Suprapubic skin (tissue), 4 donors: ENCODE measurements around the gene TMEM52. TPM values are rescaled to one million over a fixed set of nuclear protein-coding genes. Genes with fewer than 3 reads are reported as not detected.
A peak's percentile ranks its signal among the peaks of the same experiment; 100 is the strongest.

Experiments used
- DNase-seq, 2 donors: peaks; one replicate each; pipeline ENCODE4 v3.0.0-alpha.2; 2019; ENCODE audit warnings: low spot score in 2 of 2
- H3K27ac ChIP-seq: fragments of 200-600 bp; sonication (generic); one replicate; pipeline ENCODE4 v1.5.1; 2019
- H3K27me3 ChIP-seq: fragments of 200-600 bp; sonication (generic); one replicate; pipeline ENCODE4 v1.5.1; 2019
- H3K36me3 ChIP-seq: fragments of 200-600 bp; sonication (generic); one replicate; pipeline ENCODE4 v1.5.1; 2019
- H3K4me1 ChIP-seq: fragments of 200-600 bp; sonication (generic); one replicate; pipeline ENCODE4 v1.5.1; 2019
- H3K4me3 ChIP-seq: fragments of 200-600 bp; sonication (generic); one replicate; pipeline ENCODE4 v1.5.1; 2019; ENCODE audit warnings: mild to moderate bottlenecking
- H3K9me3 ChIP-seq: fragments of 200-600 bp; sonication (generic); one replicate; pipeline ENCODE4 v1.5.1; 2019
- EP300 ChIP-seq: sonication (generic); formaldehyde crosslinking; IDR thresholded peaks from one replicate; pipeline ENCODE4 v1.6.1; 2017; ENCODE audit warnings: antibody characterized with exemption
- POLR2A ChIP-seq, 2 donors: fragments of 450-650 bp; IDR thresholded peaks; one replicate each; pipeline ENCODE4 v1.6.1; 2017; ENCODE audit warnings: antibody characterized with exemption in 2 of 2, mild to moderate bottlenecking in 2 of 2, moderate library complexity in 2 of 2
- POLR2AphosphoS5 ChIP-seq, 3 donors: sonication (generic); formaldehyde crosslinking; IDR thresholded peaks; one replicate each; pipeline ENCODE4 v1.6.1; 2017; ENCODE audit warnings: antibody characterized with exemption in 3 of 3
- WGBS: methylation state at CpG from one replicate; pipeline ENCODE4 v1.1.5; 2018; 5-methylcytosine and 5-hydroxymethylcytosine counted together
- total RNA-seq, 4 donors: library from RNA; depleted of rRNA; stranded (reverse); fragments of >200 nt; gene quantifications; one replicate each; pipeline ENCODE4 v1.1.0, GENCODE V29; 2016
- TF ChIP-seq, protein P1 (sequence below), 2 donors: fragments of 200-600 bp in 1 of 2; fragments of 450-650 bp in 1 of 2; sonication (generic) in 1 of 2; IDR thresholded peaks; one replicate each; pipeline ENCODE4 v1.5.1; 2016 to 2019; ENCODE audit warnings: antibody characterized with exemption in 2 of 2, mild to moderate bottlenecking in 1 of 2, moderate library complexity in 1 of 2

TMEM52 gene
- 1 to 10 TPM; 2.2 to 6.0 (median 4.5) TPM for total RNA-seq

DNA sequence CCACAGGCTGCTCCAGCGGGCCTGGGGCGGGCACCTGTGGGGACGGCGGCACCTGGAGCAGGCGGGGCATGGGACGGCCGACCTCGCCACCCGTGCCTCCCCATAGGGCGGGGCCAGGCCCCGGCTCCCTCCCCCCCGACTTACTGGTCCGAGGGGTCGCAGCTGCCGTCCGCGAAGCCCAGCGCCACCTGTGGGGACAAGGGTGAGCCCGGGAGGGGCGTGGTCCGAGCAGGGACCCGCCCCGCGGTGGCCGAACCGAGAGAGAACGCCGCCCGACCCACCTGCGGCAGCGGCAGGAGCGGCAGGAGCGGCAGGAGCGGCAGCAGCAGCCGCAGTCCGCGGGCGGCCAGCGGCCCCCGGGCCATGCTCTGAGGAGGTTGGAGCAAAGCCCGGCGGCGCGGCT is at the start of gene TMEM52:
Gene TMEM52 (minus strand): TSS at position 379 of the 403 bp plus-strand sequence. CDS start 14 bp downstream, at position 365.
- peaks cover 43% of the 10 kb centered on the region for H3K4me1 ChIP-seq
- H3K4me3 ChIP-seq: peak within 1 kb of the TSS; percentile 63
- under 1% methylated on average over 19 of the region's 44 CpGs for WGBS

DNA sequence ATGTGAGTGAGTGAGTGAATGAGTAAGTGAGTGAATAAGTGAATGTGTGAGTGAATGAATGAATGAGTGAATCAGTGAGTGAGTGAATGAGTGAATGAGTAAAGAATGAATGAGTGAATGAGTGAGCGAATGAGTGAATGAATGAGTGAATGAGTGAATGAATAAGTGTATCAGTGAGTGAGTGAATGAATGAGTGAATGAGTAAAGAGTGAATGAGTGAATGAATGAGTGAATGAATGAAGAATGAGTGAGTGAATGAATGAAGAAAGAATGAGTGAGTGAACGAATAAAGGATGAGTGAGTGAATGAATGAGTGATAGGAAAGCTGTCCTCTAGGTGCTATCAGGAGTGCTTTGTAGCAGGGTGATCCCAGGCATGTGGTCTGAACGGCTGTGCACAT is 48.8 kb upstream of the TMEM52 start:
- Histone ChIP-seq H3K27ac (no peak overlapping the region), H3K36me3 (no peaks in the 10 kb centered on the region), H3K4me1 (peaks cover 7% of the 10 kb centered on the region), H3K27me3 (peaks cover 46% of the 10 kb centered on the region), H3K9me3 (no peaks in the 10 kb centered on the region), H3K4me3 (no peak overlapping the region)
- 73% methylated on average over 3 of the region's 3 CpGs for WGBS
- TF ChIP-seq POLR2A (IDR thresholded peaks at IDR 0.05) (no peak), POLR2AphosphoS5 (IDR thresholded peaks at IDR 0.05) (no peak)
- TF ChIP-seq, protein P1, sequence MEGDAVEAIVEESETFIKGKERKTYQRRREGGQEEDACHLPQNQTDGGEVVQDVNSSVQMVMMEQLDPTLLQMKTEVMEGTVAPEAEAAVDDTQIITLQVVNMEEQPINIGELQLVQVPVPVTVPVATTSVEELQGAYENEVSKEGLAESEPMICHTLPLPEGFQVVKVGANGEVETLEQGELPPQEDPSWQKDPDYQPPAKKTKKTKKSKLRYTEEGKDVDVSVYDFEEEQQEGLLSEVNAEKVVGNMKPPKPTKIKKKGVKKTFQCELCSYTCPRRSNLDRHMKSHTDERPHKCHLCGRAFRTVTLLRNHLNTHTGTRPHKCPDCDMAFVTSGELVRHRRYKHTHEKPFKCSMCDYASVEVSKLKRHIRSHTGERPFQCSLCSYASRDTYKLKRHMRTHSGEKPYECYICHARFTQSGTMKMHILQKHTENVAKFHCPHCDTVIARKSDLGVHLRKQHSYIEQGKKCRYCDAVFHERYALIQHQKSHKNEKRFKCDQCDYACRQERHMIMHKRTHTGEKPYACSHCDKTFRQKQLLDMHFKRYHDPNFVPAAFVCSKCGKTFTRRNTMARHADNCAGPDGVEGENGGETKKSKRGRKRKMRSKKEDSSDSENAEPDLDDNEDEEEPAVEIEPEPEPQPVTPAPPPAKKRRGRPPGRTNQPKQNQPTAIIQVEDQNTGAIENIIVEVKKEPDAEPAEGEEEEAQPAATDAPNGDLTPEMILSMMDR (IDR thresholded peaks at IDR 0.05): no peak
- no peak for DNase-seq

More for the DNA sequence above, at the start of gene TMEM52:
- no peaks in the 10 kb centered on the region for H3K27me3 ChIP-seq
- H3K9me3 ChIP-seq: no peaks in the 10 kb centered on the region
- no peak for DNase-seq
- TF ChIP-seq, protein P1 (IDR thresholded peaks at IDR 0.05): no peak
- TF ChIP-seq EP300 (no peak), POLR2A (IDR thresholded peaks at IDR 0.05) (no peak), POLR2AphosphoS5 (IDR thresholded peaks at IDR 0.05) (no peak)
- no peaks in the 10 kb centered on the region for H3K36me3 ChIP-seq
- peak within 1 kb of the TSS; percentile 43 for H3K27ac ChIP-seq

DNA sequence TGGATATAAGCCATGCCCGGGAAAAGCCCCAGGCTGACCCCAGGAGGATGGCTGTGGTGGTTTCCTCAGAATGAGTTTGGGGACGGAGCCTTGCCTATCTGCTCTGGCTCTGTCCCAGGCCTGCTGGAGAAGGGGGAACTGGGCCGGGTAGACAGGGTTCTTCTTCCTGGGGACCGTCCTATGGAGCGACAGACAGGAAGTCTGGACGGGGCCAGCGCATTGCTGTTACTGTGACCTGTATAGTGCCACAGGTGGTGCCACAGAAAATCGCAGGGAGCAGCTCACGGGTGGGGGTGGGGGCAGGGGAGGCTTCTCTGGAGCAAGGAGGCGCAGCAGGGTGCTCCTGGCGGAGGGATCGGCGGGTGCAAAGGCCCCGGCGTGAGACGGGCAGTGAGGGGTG is 48.1 kb upstream of the TMEM52 start:
- Histone ChIP-seq H3K4me3 (no peak overlapping the region), H3K9me3 (no peaks in the 10 kb centered on the region), H3K27me3 (peaks cover 43% of the 10 kb centered on the region), H3K36me3 (no peaks in the 10 kb centered on the region), H3K27ac (no peak overlapping the region), H3K4me1 (peaks cover 7% of the 10 kb centered on the region)
- DNase-seq: no peak
- WGBS: 84% methylated on average over 11 of the region's 16 CpGs
- TF ChIP-seq, protein P1 (IDR thresholded peaks at IDR 0.05): no peak
- TF ChIP-seq EP300: no peak

DNA sequence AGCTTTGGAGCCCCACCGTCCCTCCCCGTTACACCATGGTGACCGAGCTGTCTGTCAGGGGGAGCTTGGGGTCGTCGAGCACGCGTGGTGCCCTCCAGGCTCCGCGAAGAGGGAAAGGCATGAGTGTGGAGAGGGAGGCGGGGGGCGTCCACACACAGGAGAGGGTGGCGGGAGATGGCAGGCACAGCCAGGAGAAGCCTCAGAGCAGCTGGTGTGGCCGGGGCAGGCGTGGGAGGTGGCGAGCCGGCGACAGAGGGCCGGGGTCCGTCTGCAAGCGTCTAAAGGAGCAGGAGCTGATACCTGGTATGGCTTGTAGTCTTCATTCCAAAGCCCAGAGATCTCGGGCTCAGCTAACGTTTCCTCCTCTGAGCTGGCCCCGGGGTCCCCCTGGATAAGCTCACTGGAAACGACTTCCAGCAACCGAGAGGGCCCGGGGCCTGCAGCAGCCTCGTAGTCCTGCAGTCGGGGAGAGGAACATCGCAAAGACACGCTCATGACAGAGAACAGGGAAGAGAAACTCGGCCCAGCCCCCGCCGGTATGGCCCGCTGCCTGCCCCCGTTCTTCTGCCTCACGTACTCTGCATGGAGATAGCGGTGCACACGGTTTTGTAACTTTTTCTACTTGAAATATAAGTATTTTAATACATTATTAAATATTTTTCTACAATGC is 47.1 kb upstream of the TMEM52 start:
- H3K27me3 ChIP-seq: peaks cover 47% of the 10 kb centered on the region
- H3K4me1 ChIP-seq: peaks cover 7% of the 10 kb centered on the region
- no peaks in the 10 kb centered on the region for H3K36me3 ChIP-seq
- H3K27ac ChIP-seq: no peak overlapping the region
- no peak overlapping the region for H3K4me3 ChIP-seq
- DNase-seq: no peak
- H3K9me3 ChIP-seq: no peaks in the 10 kb centered on the region
- WGBS: 72% methylated on average over 35 of the region's 38 CpGs
- TF ChIP-seq POLR2AphosphoS5 (IDR thresholded peaks at IDR 0.05) (no peak), POLR2A (IDR thresholded peaks at IDR 0.05) (no peak)
- TF ChIP-seq, protein P1 (IDR thresholded peaks at IDR 0.05): no peak

DNA sequence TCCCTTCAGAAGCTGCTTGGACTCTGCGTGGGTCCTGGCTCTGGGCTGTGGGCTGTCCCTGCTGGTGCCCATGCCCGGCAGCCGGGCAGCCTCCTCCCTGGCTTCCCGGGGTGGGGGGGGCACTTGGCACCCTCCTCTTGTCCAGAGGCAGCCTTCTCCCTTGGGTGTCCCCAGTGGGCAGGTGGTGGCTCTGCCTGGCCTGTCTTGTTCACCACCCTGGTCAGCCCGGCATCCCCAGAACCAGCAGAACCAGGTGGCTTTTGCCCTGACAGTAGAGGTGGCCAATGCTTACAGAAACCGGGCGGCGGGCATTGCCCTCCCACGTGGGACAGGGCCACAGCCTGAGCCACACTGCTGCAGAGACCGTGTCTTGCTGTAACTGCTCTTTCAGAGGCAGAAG is 46.5 kb upstream of the TMEM52 start:
- no peak overlapping the region for H3K4me3 ChIP-seq
- no peak overlapping the region for H3K27ac ChIP-seq
- no peak for TF ChIP-seq POLR2A (IDR thresholded peaks at IDR 0.05)
- TF ChIP-seq POLR2AphosphoS5 (IDR thresholded peaks at IDR 0.05): no peak
- TF ChIP-seq EP300: no peak
- TF ChIP-seq, protein P1 (IDR thresholded peaks at IDR 0.05): no peak
- H3K36me3 ChIP-seq: no peaks in the 10 kb centered on the region
- peaks cover 52% of the 10 kb centered on the region for H3K27me3 ChIP-seq
- H3K9me3 ChIP-seq: no peaks in the 10 kb centered on the region
- H3K4me1 ChIP-seq: peaks cover 9% of the 10 kb centered on the region
- DNase-seq: no peak
- WGBS: no CpG with 5 or more reads among the region's 10 CpGs
